GM12878 (cell line): ENCODE data around the gene MAGI1. TPM values are rescaled to one million over a fixed set of nuclear protein-coding genes. Genes with fewer than 3 reads are reported as not detected.

Source experiments
- ATAC-seq: fragments of 200-7000 bp; cut with Tn5 transposase; 3 replicates; pipeline ENCODE4 v1.9.1; 2020; ENCODE audit warnings: mild to moderate bottlenecking, moderate library complexity
- BruUV-seq: library from RNA; stranded (reverse); fragments of 400-500 nt; replicated peaks from 2 replicates; lab custom pipeline; 2021; lab: Mats Ljungman, UMichigan
- CTCF ChIA-PET: fragments of 300-600 bp; sonication (Branson Sonifier 250); formaldehyde crosslinking; extraction: SDS; loops from one replicate; lab custom pipeline; 2021; ENCODE audit warnings: inconsistent platforms; lab: Yijun Ruan, JAX
- POLR2A ChIA-PET: fragments of 350-600 bp; formaldehyde crosslinking; extraction: SDS; loops from one replicate; lab custom pipeline; 2021; ENCODE audit warnings: inconsistent platforms; lab: Charles Lee
- RAD21 ChIA-PET: fragments of 300-600 bp; sonication (Branson Sonifier 250); formaldehyde crosslinking; loops from one replicate; lab custom pipeline; 2023; ENCODE audit warnings: antibody characterized with exemption; ENCODE audit not compliant: unreplicated experiment; lab: Charles Lee
- SMC1A ChIA-PET: fragments of 300-600 bp; sonication (Branson Sonifier 250); formaldehyde crosslinking; loops from one replicate; lab custom pipeline; 2023; ENCODE audit not compliant: unreplicated experiment, uncharacterized antibody; lab: Charles Lee
- DNase-seq: peaks from one replicate; pipeline ENCODE4 v3.0.0-alpha.2; 2011; ENCODE audit warnings: low read depth, low spot score
- FAIRE-seq: peaks from 3 replicates; lab custom pipeline; 2011; peaks lifted over from hg19 to GRCh38; lab: Jason Lieb, UNC
- H2AFZ ChIP-seq: 2 replicates; pipeline ENCODE4 v1.6.0; 2011; ENCODE audit warnings: low read depth, low read length, control low read depth; ENCODE audit not compliant: control insufficient read depth
- H3K27ac ChIP-seq: 2 replicates; pipeline ENCODE4 v1.5.1; 2011; ENCODE audit warnings: control low read depth; ENCODE audit not compliant: control insufficient read depth, insufficient read depth
- H3K27me3 ChIP-seq, 2 experiments: replicated peaks in 1 of 2; 2 replicates each; pipeline versions ENCODE4 v1.6.0 to v1.6.1; 2011; ENCODE audit warnings: low read length in 1 of 2; ENCODE audit not compliant: control insufficient read depth in 2 of 2, insufficient read depth in 2 of 2
- H3K36me3 ChIP-seq, 2 experiments: 2 replicates each; pipeline ENCODE4 v1.5.1; 2011; ENCODE audit warnings: low read length in 1 of 2; ENCODE audit not compliant: control insufficient read depth in 2 of 2, insufficient read depth in 2 of 2
- H3K4me1 ChIP-seq: 2 replicates; pipeline ENCODE4 v1.6.1; 2011; ENCODE audit warnings: mild to moderate bottlenecking, low read length, moderate library complexity, mixed read lengths; ENCODE audit not compliant: control insufficient read depth, insufficient read depth
- H3K4me2 ChIP-seq: 2 replicates; pipeline ENCODE4 v1.6.0; 2011; ENCODE audit warnings: control low read depth; ENCODE audit not compliant: control insufficient read depth, insufficient read depth
- H3K4me3 ChIP-seq: fragments of 200-600 bp; sonication (generic); 2 replicates; pipeline ENCODE4 v1.5.1; 2016
- H3K79me2 ChIP-seq: 2 replicates; pipeline ENCODE4 v1.6.0; 2011; ENCODE audit warnings: low read length; ENCODE audit not compliant: control insufficient read depth, insufficient read depth
- H3K9ac ChIP-seq: 2 replicates; pipeline ENCODE4 v1.8.0; 2011; ENCODE audit warnings: low read length, control low read depth, mixed read lengths; ENCODE audit not compliant: control insufficient read depth, insufficient read depth
- H3K9me3 ChIP-seq: replicated peaks from 3 replicates; pipeline ENCODE4 v1.5.1; 2011; ENCODE audit warnings: mild to moderate bottlenecking, low read length; ENCODE audit not compliant: control insufficient read depth, insufficient read depth
- H4K20me1 ChIP-seq: 2 replicates; pipeline ENCODE4 v1.6.0; 2011; ENCODE audit not compliant: control insufficient read depth, insufficient read depth
- ATF7 ChIP-seq: fragments of 450-650 bp; IDR thresholded peaks from 2 replicates; pipeline ENCODE4 v1.6.1; 2016; ENCODE audit warnings: low read depth, mild to moderate bottlenecking
- BRCA1 ChIP-seq: IDR thresholded peaks from 2 replicates; pipeline ENCODE4 v1.6.1; 2011; ENCODE audit warnings: low read depth, low read length, improper control_type of control experiment
- CHD2 ChIP-seq: IDR thresholded peaks from 2 replicates; pipeline ENCODE4 v1.6.1; 2011; ENCODE audit warnings: low read depth, low read length, improper control_type of control experiment, borderline replicate concordance
- DPF2 ChIP-seq: fragments of 450-650 bp; IDR thresholded peaks from 2 replicates; pipeline ENCODE4 v1.6.1; 2017; ENCODE audit warnings: mild to moderate bottlenecking
- ETV6 ChIP-seq, 2 experiments: fragments of 450-650 bp in 1 of 2; IDR thresholded peaks in 1 of 2; conservative IDR thresholded peaks in 1 of 2; 2 replicates each; pipeline ENCODE4 v1.6.1; 2014; ENCODE audit warnings: antibody characterized with exemption in 1 of 2, borderline replicate concordance in 1 of 2, low read depth in 1 of 2, mild to moderate bottlenecking in 1 of 2, moderate library complexity in 1 of 2
- JUND ChIP-seq: IDR thresholded peaks from 2 replicates; pipeline ENCODE4 v1.6.1; 2012; ENCODE audit warnings: low read depth, mild to moderate bottlenecking, low read length, improper control_type of control experiment, moderate library complexity
- KLF5 ChIP-seq: fragments of 450-650 bp; IDR thresholded peaks from 2 replicates; pipeline ENCODE4 v1.6.1; 2014; ENCODE audit warnings: mild to moderate bottlenecking; ENCODE audit not compliant: partially characterized antibody
- MXI1 ChIP-seq: fragments of 150-350 bp; IDR thresholded peaks from 2 replicates; pipeline ENCODE4 v1.6.1; 2011; ENCODE audit warnings: low read depth, mild to moderate bottlenecking, inconsistent platforms, low read length, improper control_type of control experiment
- NFIC ChIP-seq: IDR thresholded peaks from 2 replicates; pipeline ENCODE4 v1.6.1; 2012; ENCODE audit warnings: low read depth, mild to moderate bottlenecking, inconsistent platforms, low read length, moderate library complexity
- NFYB ChIP-seq: IDR thresholded peaks from 2 replicates; pipeline ENCODE4 v1.6.1; 2011; ENCODE audit warnings: low read depth, mild to moderate bottlenecking, low read length, improper control_type of control experiment, moderate library complexity; ENCODE audit not compliant: insufficient read depth
- REST ChIP-seq: IDR thresholded peaks from 2 replicates; pipeline ENCODE4 v1.6.1; 2012; ENCODE audit warnings: mild to moderate bottlenecking, low read depth, low read length
- SIX5 ChIP-seq: IDR thresholded peaks from 2 replicates; pipeline ENCODE4 v1.6.1; 2011; ENCODE audit warnings: mild to moderate bottlenecking, low read depth, low read length, moderate library complexity; ENCODE audit not compliant: severe bottlenecking
- SREBF1 ChIP-seq: IDR thresholded peaks from 2 replicates; pipeline ENCODE4 v1.6.1; 2012; ENCODE audit warnings: mild to moderate bottlenecking, low read length
- SREBF2 ChIP-seq: IDR thresholded peaks from 2 replicates; pipeline ENCODE4 v1.6.1; 2012; ENCODE audit warnings: mild to moderate bottlenecking, low read length
- TBL1XR1 ChIP-seq: IDR thresholded peaks from 2 replicates; pipeline ENCODE4 v1.6.1; 2012; ENCODE audit warnings: low read depth, low read length, improper control_type of control experiment
- ZNF384 ChIP-seq: IDR thresholded peaks from 2 replicates; pipeline ENCODE4 v1.6.1; 2012; ENCODE audit warnings: low read depth, mild to moderate bottlenecking, low read length, improper control_type of control experiment, borderline replicate concordance
- WGBS: methylation state at CpG from one replicate; pipeline ENCODE4 v1.1.6; 2016; ENCODE audit warnings: low lambda C conversion rate; ENCODE audit not compliant: insufficient replicate concordance, insufficient coverage; ENCODE audit errors: missing lambda C conversion rate; 5-methylcytosine and 5-hydroxymethylcytosine counted together
- in situ Hi-C: fragments of 300-500 bp; cut with MboI; formaldehyde crosslinking; loops from 9 replicates; pipeline ENCODE4 v1.14.3; 2018; ENCODE audit warnings: mixed read lengths
- intact Hi-C: fragments of 100-400 bp; cut with micrococcal nuclease; formaldehyde crosslinking; loops from one replicate; pipeline ENCODE4 v1.14.2; 2022; ENCODE audit not compliant: unreplicated experiment
- polyA plus RNA-seq, 11 experiments: library from polyadenylated mRNA; depleted of rRNA in 4 of 11; unstranded in 6 of 11; stranded (reverse) in 5 of 11; fragments of >200 nt; fragmentation: Nextera tagmentation in 4 of 11; fragmentation: Illumina TruSeq in 1 of 11; extraction: Ambion mirVana in 4 of 11; extraction: Trizol in 1 of 11; gene quantifications; 1 replicate in 1 of 11; 2 replicates in 10 of 11; pipeline versions ENCODE4 v1.2.1 to v1.2.3, GENCODE V29; 2011 to 2016; ENCODE audit warnings: inconsistent platforms in 2 of 11, missing spikeins in 2 of 11, low read depth in 1 of 11
- total RNA-seq, 4 experiments: library from RNA; depleted of rRNA in 3 of 4; stranded (reverse); fragments of >200 nt in 3 of 4; fragmentation: Illumina TruSeq in 1 of 4; extraction: Trizol in 1 of 4; gene quantifications; 2 replicates each; pipeline versions ENCODE4 v1.2.1 to v1.2.3, GENCODE V29; 2013 to 2021
- TF ChIP-seq, protein P1 (sequence below): IDR thresholded peaks from 2 replicates; pipeline ENCODE4 v1.6.1; 2011; ENCODE audit warnings: low read depth, low read length, improper control_type of control experiment, borderline replicate concordance
- TF ChIP-seq, protein P2 (sequence below): IDR thresholded peaks from 2 replicates; pipeline ENCODE4 v1.6.1; 2012; ENCODE audit warnings: low read depth, low read length, improper control_type of control experiment
- TF ChIP-seq, protein P3 (sequence below): fragments of 450-650 bp; IDR thresholded peaks from 2 replicates; pipeline ENCODE4 v1.6.1; 2016; ENCODE audit warnings: mild to moderate bottlenecking

MAGI1 gene
- total and polyA plus RNA-seq, 10 of the 15 experiments (the other 5 are each of a cell fraction or from before 2014, with no cell fraction given), result 0.02 to 3.3 (median 0.29) TPM; not detected in 1

DNA sequence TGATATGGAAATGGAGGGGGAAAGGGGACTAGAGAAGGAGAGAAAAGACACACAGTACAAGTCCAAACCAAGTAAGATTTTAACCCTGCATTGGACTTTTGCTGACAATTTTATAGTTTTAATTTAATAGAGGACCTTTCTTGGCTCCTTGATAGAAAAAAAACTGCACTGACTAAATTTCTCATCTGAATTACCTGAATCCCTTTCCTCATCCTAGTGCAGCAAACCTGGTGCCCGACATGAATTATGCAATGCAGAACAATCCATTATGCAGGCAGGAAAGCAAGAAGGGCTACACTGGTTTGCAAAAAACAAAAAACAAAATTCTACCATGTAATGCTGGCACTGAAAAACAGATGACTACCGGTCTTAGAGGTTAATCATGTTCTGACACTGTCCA, 15.5 kb downstream of the MAGI1 start (continued):
- no peak for TF ChIP-seq REST
- no peak for TF ChIP-seq BRCA1
- no peak for TF ChIP-seq MXI1
- no peak for TF ChIP-seq SIX5
- TF ChIP-seq, protein P1, sequence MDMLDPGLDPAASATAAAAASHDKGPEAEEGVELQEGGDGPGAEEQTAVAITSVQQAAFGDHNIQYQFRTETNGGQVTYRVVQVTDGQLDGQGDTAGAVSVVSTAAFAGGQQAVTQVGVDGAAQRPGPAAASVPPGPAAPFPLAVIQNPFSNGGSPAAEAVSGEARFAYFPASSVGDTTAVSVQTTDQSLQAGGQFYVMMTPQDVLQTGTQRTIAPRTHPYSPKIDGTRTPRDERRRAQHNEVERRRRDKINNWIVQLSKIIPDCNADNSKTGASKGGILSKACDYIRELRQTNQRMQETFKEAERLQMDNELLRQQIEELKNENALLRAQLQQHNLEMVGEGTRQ, result no peak
- no peak for TF ChIP-seq SREBF1

DNA sequence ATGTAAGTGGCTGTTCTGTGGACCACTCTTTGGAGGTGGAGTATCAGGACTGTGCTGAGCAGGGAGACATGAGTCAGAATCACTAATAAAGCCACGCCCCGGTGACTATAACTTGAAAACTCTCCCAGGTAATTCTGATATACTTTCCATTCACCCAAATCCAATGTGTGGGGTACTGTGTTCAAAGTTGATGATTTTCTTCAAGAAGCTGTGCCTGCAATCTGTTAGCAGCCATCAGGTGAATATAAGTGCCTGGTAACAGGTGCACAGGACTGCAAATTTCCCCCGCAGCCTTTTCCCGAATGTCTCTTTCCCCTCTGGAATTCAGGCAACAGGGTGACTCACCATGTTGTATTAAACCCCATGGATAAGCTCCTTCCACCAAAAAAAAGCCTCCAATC, 17.0 kb downstream of the MAGI1 start:
- Histone ChIP-seq H2AFZ (no peak overlapping the region), H4K20me1 (no peaks in the 10 kb centered on the region), H3K36me3 (no peaks in the 10 kb centered on the region), H3K27me3 (0 out of 4 replicates have a peak, but pooled peaks cover 0 to 4% of the 10 kb centered on the region in 2 experiments), H3K79me2 (no peaks in the 10 kb centered on the region), H3K9ac (no peak overlapping the region), H3K4me1 (no peaks in the 10 kb centered on the region), H3K9me3 (no peaks in the 10 kb centered on the region), H3K27ac (no peak overlapping the region), H3K4me3 (no peak overlapping the region), H3K4me2 (no peak overlapping the region)
- no peak for ATAC-seq
- WGBS, result 29% methylated on average over 4 of the region's 4 CpGs
- CTCF ChIA-PET, result no interaction called here
- no peak for DNase-seq
- POLR2A ChIA-PET, result no interaction called here
- intact Hi-C loops, result no loop called here
- FAIRE-seq, result no peak
- SMC1A ChIA-PET, result no interaction called here
- in situ Hi-C loops, result no loop called here
- no TSS peak for BruUV-seq
- RAD21 ChIA-PET, result no interaction called here
- TF ChIP-seq NFYB, result no peak
- TF ChIP-seq KLF5, result no peak
- no peak for TF ChIP-seq TBL1XR1
- no peak for TF ChIP-seq ATF7
- TF ChIP-seq, protein P2, sequence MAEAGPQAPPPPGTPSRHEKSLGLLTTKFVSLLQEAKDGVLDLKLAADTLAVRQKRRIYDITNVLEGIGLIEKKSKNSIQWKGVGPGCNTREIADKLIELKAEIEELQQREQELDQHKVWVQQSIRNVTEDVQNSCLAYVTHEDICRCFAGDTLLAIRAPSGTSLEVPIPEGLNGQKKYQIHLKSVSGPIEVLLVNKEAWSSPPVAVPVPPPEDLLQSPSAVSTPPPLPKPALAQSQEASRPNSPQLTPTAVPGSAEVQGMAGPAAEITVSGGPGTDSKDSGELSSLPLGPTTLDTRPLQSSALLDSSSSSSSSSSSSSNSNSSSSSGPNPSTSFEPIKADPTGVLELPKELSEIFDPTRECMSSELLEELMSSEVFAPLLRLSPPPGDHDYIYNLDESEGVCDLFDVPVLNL, result no peak
- TF ChIP-seq, protein P3, sequence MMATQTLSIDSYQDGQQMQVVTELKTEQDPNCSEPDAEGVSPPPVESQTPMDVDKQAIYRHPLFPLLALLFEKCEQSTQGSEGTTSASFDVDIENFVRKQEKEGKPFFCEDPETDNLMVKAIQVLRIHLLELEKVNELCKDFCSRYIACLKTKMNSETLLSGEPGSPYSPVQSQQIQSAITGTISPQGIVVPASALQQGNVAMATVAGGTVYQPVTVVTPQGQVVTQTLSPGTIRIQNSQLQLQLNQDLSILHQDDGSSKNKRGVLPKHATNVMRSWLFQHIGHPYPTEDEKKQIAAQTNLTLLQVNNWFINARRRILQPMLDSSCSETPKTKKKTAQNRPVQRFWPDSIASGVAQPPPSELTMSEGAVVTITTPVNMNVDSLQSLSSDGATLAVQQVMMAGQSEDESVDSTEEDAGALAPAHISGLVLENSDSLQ, result no peak
- TF ChIP-seq JUND, result no peak
- no peak for TF ChIP-seq DPF2
- TF ChIP-seq ZNF384, result no peak
- TF ChIP-seq SREBF2, result no peak
- TF ChIP-seq ETV6 (conservative IDR thresholded peaks at IDR 0.05 in 1 of 2, IDR thresholded peaks at IDR 0.05 in 1 of 2; ENCODE audit: borderline replicate concordance in 1 of 2, low read depth in 1 of 2), result no peak
- no peak for TF ChIP-seq NFIC
- TF ChIP-seq CHD2, result no peak
